Parathyroid adenoma (tissue), 2 donors: ENCODE data around the gene PTDSS2.
"Not testable (repeated sequence)": the region's sequence is repeated elsewhere in the genome, so short reads cannot be mapped to it uniquely, and the experiment has no call there.

Source experiments
- H2AFZ ChIP-seq: fragments of 300-600 bp; sonication (generic); one replicate; pipeline ENCODE4 v1.7.0; 2017; ENCODE audit warnings: antibody characterized with exemption, mild to moderate bottlenecking
- H3K27ac ChIP-seq: fragments of 300-600 bp; sonication (generic); one replicate; pipeline ENCODE4 v1.7.0; 2017
- H3K27me3 ChIP-seq: fragments of 300-600 bp; sonication (generic); one replicate; pipeline ENCODE4 v1.7.0; 2017; ENCODE audit warnings: low read length; ENCODE audit not compliant: control insufficient read depth, insufficient read depth
- H3K36me3 ChIP-seq: fragments of 300-600 bp; sonication (generic); one replicate; pipeline ENCODE4 v1.7.0; 2017; ENCODE audit warnings: low read length; ENCODE audit not compliant: control insufficient read depth, insufficient read depth
- H3K4me1 ChIP-seq: fragments of 300-600 bp; sonication (generic); one replicate; pipeline ENCODE4 v1.7.0; 2017; ENCODE audit warnings: control low read depth
- H3K4me2 ChIP-seq: fragments of 300-600 bp; sonication (generic); one replicate; pipeline ENCODE4 v1.7.0; 2017; ENCODE audit warnings: low read length
- H3K4me3 ChIP-seq: fragments of 300-600 bp; sonication (generic); one replicate; pipeline ENCODE4 v1.7.0; 2017; ENCODE audit warnings: low read depth, low read length
- H3K79me2 ChIP-seq: fragments of 300-600 bp; sonication (generic); one replicate; pipeline ENCODE4 v1.7.0; 2017; ENCODE audit warnings: control low read depth
- H3K9ac ChIP-seq: fragments of 300-600 bp; sonication (generic); one replicate; pipeline ENCODE4 v1.7.0; 2017; ENCODE audit warnings: mild to moderate bottlenecking
- H3K9me3 ChIP-seq: fragments of 300-600 bp; sonication (generic); one replicate; pipeline ENCODE4 v1.7.0; 2017; ENCODE audit warnings: low read length; ENCODE audit not compliant: control insufficient read depth
- CTCF ChIP-seq: fragments of 300-600 bp; sonication (generic); IDR thresholded peaks from one replicate; pipeline ENCODE4 v1.7.0; 2017; ENCODE audit warnings: antibody characterized with exemption, mild to moderate bottlenecking
- donor health status: primary hyperparathyroidism.

PTDSS2 gene

GRCh38 chr11:512761-513595 is 62.9 kb downstream of the PTDSS2 start:
- Histone ChIP-seq H3K4me1 (no peaks in the 10 kb centered on the region), H3K4me3 (no peak overlapping the region), H3K4me2 (no peak overlapping the region), H3K27ac (no peak overlapping the region), H3K9me3 (no peaks in the 10 kb centered on the region), H3K27me3 (no peaks in the 10 kb centered on the region), H3K9ac (no peak overlapping the region), H2AFZ (no peak overlapping the region), H3K79me2 (no peaks in the 10 kb centered on the region), H3K36me3 (no peaks in the 10 kb centered on the region)
- no peak for TF ChIP-seq CTCF

- Histone ChIP-seq H2AFZ (no peak overlapping the region), H3K27ac (no peak overlapping the region), H3K27me3 (no peaks in the 10 kb centered on the region), H3K79me2 (no peaks in the 10 kb centered on the region), H3K4me2 (no peak overlapping the region), H3K4me1 (no peaks in the 10 kb centered on the region), H3K36me3 (no peaks in the 10 kb centered on the region), H3K4me3 (no peak overlapping the region), H3K9ac (no peak overlapping the region), H3K9me3 (no peaks in the 10 kb centered on the region)
- TF ChIP-seq CTCF, result no peak
These were observed 64.5 kb downstream of the PTDSS2 start for GRCh38 chr11:514606-515005.

- Histone ChIP-seq H2AFZ (no peak overlapping the region), H3K36me3 (no peaks in the 10 kb centered on the region), H3K4me2 (no peak overlapping the region), H3K27ac (no peak overlapping the region), H3K79me2 (no peaks in the 10 kb centered on the region), H3K9me3 (no peaks in the 10 kb centered on the region), H3K27me3 (no peaks in the 10 kb centered on the region), H3K4me3 (no peak overlapping the region), H3K4me1 (no peaks in the 10 kb centered on the region), H3K9ac (no peak overlapping the region)
- TF ChIP-seq CTCF, result no peak
These were observed 65.1 kb downstream of the PTDSS2 start for GRCh38 chr11:515131-515530.

- Histone ChIP-seq H3K27me3 (no peaks in the 10 kb centered on the region), H3K79me2 (no peaks in the 10 kb centered on the region), H3K4me1 (no peaks in the 10 kb centered on the region), H3K4me2 (no peak overlapping the region), H2AFZ (no peak overlapping the region), H3K9me3 (no peaks in the 10 kb centered on the region), H3K4me3 (no peak overlapping the region), H3K9ac (no peak overlapping the region), H3K36me3 (no peaks in the 10 kb centered on the region), H3K27ac (no peak overlapping the region)
- TF ChIP-seq CTCF, result no peak
These were observed 66.3 kb downstream of the PTDSS2 start for GRCh38 chr11:516400-516799.

GRCh38 chr11:516918-517685 is 67.0 kb downstream of the PTDSS2 start:
- H2AFZ ChIP-seq, H3K27ac ChIP-seq, H3K79me2 ChIP-seq, H3K27me3 ChIP-seq, H3K9me3 ChIP-seq, H3K4me3 ChIP-seq, H3K4me1 ChIP-seq, H3K36me3 ChIP-seq, H3K9ac ChIP-seq, H3K4me2 ChIP-seq: not testable (repeated sequence)
